Psoas muscle (tissue), 8 donors: Measurements from ENCODE around the gene ERO1B. TPM values are rescaled to one million over a fixed set of nuclear protein-coding genes. Genes with fewer than 3 reads are reported as not detected.

Experiments
- ATAC-seq, 4 donors: fragments of 200-7000 bp; cut with Tn5 transposase; one replicate each; pipeline ENCODE4 v1.9.1; 2020; ENCODE audit warnings: moderate library complexity in 3 of 4, mild to moderate bottlenecking in 2 of 4
- DNase-seq, 2 donors: peaks; one replicate each; pipeline ENCODE4 v3.0.0-alpha.2; 2020
- H3K27ac ChIP-seq: fragments of 200-600 bp; one replicate; pipeline ENCODE4 v1.8.0; 2022
- H3K27me3 ChIP-seq, 3 donors: fragments of 200-600 bp in 1 of 3; one replicate each; pipeline versions ENCODE4 v1.6.1 to v1.8.0; 2013 to 2022; ENCODE audit warnings: low read length in 2 of 3, mild to moderate bottlenecking in 2 of 3, moderate library complexity in 1 of 3; ENCODE audit not compliant: insufficient read depth in 3 of 3
- H3K36me3 ChIP-seq, 2 donors: fragments of 200-600 bp in 1 of 2; one replicate each; pipeline versions ENCODE4 v1.6.1 to v1.8.0; 2013 to 2022; ENCODE audit warnings: low read depth in 1 of 2, mild to moderate bottlenecking in 1 of 2, moderate library complexity in 1 of 2; ENCODE audit not compliant: insufficient read depth in 1 of 2
- H3K4me1 ChIP-seq: fragments of 200-600 bp; one replicate; pipeline ENCODE4 v1.8.0; 2022
- H3K4me3 ChIP-seq: fragments of 200-600 bp; one replicate; pipeline ENCODE4 v1.8.0; 2022; ENCODE audit warnings: mild to moderate bottlenecking
- H3K9me3 ChIP-seq: fragments of 200-600 bp; one replicate; pipeline ENCODE4 v1.8.0; 2022
- WGBS, 3 donors: extraction: QIAGEN DNeasy Blood & Tissue Kit; methylation state at CpG; one replicate each; pipeline versions ENCODE4 v1.1.6 to v1.1.7; 2013; 5-methylcytosine and 5-hydroxymethylcytosine counted together
- intact Hi-C, 2 donors: fragments of 100-400 bp; cut with DNase I; formaldehyde crosslinking; loops; one replicate each; pipeline versions ENCODE4 v1.11.0 to v1.14.2; 2022
- polyA plus RNA-seq, 3 donors: library from polyadenylated mRNA; stranded (reverse); fragments of 200-250 nt; gene quantifications; one replicate each; pipeline ENCODE4 v1.2.3, GENCODE V29; 2013
- total RNA-seq, 4 donors: library from RNA; stranded (reverse); fragmentation: NEBNext Ultra II Directional in 2 of 4; extraction: Animal tissue kit (Norgen Biotek cat#: 25700) in 2 of 4; gene quantifications; one replicate each; pipeline versions ENCODE4 v1.2.1 to v1.2.4, GENCODE V29; 2021 to 2023
- TF ChIP-seq, protein P1 (sequence below): fragments of 200-600 bp; IDR thresholded peaks from one replicate; pipeline ENCODE4 v1.8.0; 2022; ENCODE audit warnings: antibody characterized with exemption
- donor health status: healthy with polysubstance abuse.
- donor health status: DM: no; HTN: no; CAD: no; lungs with moderate emphysema.
- donor health status: Bipolar disorder and iron deficiency.
- donor health status: healthy.
- donor health status: DM: yes; HTN: yes; CAD: no.
- donor health status: DM: no; HTN: no; CAD: no.
- donor health status: DM: no; HTN: no; CAD: no.
- donor health status: DM: yes; HTN: yes; CAD: no.

The ERO1B gene
- total and polyA plus RNA-seq, 7 donors, result 1.3 to 6.0 (median 2.6) TPM

DNA sequence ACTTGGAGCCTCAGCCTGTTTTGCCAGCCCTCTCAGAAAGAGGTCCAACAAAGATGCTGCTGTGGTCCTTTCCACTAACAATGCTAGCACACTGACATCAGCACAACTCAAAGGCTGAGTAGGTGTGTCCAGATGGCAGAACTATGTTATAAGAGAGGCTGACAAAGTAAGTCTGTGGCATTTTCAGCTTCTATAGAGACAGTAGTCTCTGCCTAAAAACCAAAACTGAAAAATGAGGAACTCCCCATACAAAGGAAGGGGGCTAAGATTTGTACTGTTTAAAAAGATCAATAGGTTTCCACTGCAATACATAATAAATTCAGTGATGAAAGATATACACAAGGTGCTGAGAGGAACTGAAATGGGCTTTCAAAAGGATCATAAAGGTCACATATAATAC lies 12.3 kb downstream of the ERO1B start:
- DNase-seq (no peak), ATAC-seq (no peak)
- intact Hi-C loops, result no loop called here
- Histone ChIP-seq H3K27ac (no peak overlapping the region), H3K9me3 (no peaks in the 10 kb centered on the region), H3K36me3 (peaks cover 0 to 35% of the 10 kb centered on the region in 2 donors), H3K4me1 (no peaks in the 10 kb centered on the region), H3K27me3 (no peaks in the 10 kb centered on the region), H3K4me3 (no peak overlapping the region)
- TF ChIP-seq, protein P1, sequence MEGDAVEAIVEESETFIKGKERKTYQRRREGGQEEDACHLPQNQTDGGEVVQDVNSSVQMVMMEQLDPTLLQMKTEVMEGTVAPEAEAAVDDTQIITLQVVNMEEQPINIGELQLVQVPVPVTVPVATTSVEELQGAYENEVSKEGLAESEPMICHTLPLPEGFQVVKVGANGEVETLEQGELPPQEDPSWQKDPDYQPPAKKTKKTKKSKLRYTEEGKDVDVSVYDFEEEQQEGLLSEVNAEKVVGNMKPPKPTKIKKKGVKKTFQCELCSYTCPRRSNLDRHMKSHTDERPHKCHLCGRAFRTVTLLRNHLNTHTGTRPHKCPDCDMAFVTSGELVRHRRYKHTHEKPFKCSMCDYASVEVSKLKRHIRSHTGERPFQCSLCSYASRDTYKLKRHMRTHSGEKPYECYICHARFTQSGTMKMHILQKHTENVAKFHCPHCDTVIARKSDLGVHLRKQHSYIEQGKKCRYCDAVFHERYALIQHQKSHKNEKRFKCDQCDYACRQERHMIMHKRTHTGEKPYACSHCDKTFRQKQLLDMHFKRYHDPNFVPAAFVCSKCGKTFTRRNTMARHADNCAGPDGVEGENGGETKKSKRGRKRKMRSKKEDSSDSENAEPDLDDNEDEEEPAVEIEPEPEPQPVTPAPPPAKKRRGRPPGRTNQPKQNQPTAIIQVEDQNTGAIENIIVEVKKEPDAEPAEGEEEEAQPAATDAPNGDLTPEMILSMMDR, result no peak

DNA sequence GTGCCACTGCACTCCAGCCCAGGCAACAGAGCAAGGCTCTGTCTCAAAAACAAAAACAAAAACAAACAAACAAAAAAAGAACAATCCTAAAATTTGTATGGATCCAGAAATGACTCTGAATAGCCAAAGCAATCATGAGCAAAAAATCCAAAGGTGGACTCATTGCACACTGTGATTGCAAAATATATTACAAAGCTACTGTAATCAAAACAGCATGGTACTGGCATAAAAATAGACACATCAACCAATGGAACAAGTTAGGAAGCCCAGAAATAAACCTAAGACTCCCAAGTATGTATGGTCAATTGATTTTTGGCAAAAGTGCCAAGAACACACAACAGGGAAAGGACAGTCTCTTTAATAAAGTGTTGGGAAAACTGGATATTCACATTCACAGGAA lies 19.9 kb downstream of the ERO1B start:
- Histone ChIP-seq H3K27me3 (no peaks in the 10 kb centered on the region), H3K36me3 (peaks cover 0 to 18% of the 10 kb centered on the region in 2 donors), H3K27ac (no peak overlapping the region), H3K9me3 (peaks cover 26% of the 10 kb centered on the region), H3K4me3 (no peak overlapping the region), H3K4me1 (no peaks in the 10 kb centered on the region)
- TF ChIP-seq, protein P1, result no peak
- intact Hi-C loops, result no loop called here
- ATAC-seq (no peak), DNase-seq (no peak)

DNA sequence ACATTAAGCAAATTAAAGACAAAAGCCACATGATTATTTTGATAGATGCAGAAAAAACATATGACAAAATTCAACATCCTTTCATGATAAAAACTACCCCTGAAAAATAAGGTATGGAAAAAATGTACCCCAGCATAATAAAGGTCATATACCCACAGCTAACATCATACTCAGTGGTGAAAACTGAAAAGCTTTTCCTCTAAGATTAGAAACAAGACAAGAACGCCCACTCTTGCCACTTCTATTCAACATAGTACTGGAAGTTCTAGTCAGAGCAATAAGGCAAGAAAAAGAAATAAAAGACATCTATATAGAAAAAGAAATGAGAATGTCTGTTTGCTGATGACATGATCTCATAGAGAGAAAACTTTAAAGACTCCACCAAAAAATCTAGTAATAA lies 20.7 kb downstream of the ERO1B start:
- H3K4me3 ChIP-seq, result no peak overlapping the region
- DNase-seq (no peak), ATAC-seq (no peak)
- WGBS, 3 donors, result 93 to 97% (median 93%) methylated on average over 1 of the region's 1 CpG
- H3K36me3 ChIP-seq, result peaks cover 0 to 10% of the 10 kb centered on the region in 2 donors
- peaks cover 26% of the 10 kb centered on the region for H3K9me3 ChIP-seq
- H3K4me1 ChIP-seq, result no peaks in the 10 kb centered on the region
- H3K27me3 ChIP-seq, result no peaks in the 10 kb centered on the region
- intact Hi-C loops, result no loop called here
- TF ChIP-seq, protein P1, result no peak
- no peak overlapping the region for H3K27ac ChIP-seq

DNA sequence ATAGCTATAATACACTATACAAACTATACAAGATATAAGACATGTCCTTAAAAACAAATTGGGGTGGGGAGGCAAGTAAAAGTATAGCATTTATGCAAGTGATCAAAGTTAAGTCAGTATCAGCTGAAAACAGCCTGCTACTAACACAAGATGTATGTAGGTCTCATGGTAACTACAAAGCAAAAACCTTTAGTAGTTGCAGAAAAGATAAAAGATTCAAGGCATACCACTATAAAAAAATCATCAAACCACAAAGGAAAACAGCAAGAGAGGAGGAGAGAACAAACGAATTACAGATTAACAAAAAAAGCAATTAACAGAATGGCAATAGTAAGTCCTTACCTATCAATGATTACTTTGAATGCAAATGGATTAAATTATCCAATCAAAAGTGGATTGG lies 22.7 kb downstream of the ERO1B start:
- H3K27me3 ChIP-seq, result no peaks in the 10 kb centered on the region
- ATAC-seq (no peak), DNase-seq (no peak)
- H3K27ac ChIP-seq, result no peak overlapping the region
- WGBS, 3 donors, result 91 to 97% (median 95%) methylated on average over 1 of the region's 1 CpG
- H3K36me3 ChIP-seq, result no peaks in the 10 kb centered on the region
- H3K4me3 ChIP-seq, result no peak overlapping the region
- intact Hi-C loops, result no loop called here
- H3K9me3 ChIP-seq, result peaks cover 26% of the 10 kb centered on the region
- H3K4me1 ChIP-seq, result no peaks in the 10 kb centered on the region
- TF ChIP-seq, protein P1, result no peak

DNA sequence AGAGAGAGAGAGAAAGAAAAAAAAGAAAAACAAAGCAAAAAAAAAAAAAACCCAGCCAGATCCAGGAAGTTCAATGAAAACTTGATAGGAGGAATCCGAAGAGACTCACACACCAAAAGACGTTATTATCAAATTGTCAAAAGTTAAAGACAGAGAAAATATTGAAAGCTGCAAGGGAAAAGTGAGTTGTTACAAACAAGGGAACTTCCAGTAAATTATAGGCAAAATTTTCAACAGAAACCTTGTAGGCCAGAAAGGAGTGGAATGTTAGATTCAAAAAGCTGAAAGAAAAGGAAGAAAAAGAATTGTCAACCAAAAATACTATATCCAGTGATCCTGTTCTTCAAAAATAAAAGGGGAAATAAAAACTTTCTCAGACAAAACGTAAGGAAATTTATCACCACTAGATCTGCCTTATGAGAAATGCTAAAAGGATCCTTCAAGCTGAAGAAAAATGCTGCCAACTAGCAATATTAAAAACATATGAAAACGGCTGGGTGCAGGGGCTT lies 23.6 kb downstream of the ERO1B start:
- Histone ChIP-seq H3K4me1 (no peaks in the 10 kb centered on the region), H3K27me3 (no peaks in the 10 kb centered on the region), H3K4me3 (no peak overlapping the region), H3K36me3 (no peaks in the 10 kb centered on the region), H3K9me3 (peaks cover 26% of the 10 kb centered on the region), H3K27ac (no peak overlapping the region)
- DNase-seq (no peak), ATAC-seq (no peak)
- TF ChIP-seq, protein P1, result no peak
- WGBS, 3 donors, result 78 to 95% (median 93%) methylated on average over 4 of the region's 4 CpGs
- intact Hi-C loops, result no loop called here
